Measurements from ENCODE around the gene CCL25. TPM values are rescaled to one million over a fixed set of nuclear protein-coding genes. Genes with fewer than 3 reads are reported as not detected.

CCL25 gene
- total RNA-seq, 1 donor from 2014 or later: not detected

DNA sequence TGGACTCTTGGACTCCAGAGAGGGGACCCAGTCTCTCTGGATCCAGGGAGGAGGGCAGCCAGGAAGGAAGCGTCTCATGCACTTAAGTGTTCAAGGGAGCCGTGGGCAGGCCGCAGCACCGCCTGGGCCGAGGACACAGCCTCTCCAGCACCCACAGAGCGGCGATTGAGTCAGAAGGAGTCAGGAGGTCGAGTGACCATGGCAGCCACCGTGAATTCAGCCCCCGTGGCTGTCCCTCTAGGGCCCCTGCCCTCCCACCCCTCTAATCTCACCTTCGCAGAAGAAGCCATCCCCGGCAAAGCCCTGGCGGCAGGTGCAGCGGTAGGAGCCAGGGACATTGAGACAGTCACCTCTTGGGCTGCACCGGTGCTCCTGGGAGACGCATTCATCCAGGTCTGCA lies 58.8 kb downstream of the CCL25 start:
- Mint-ChIP-seq H3K27ac (no peak overlapping the region), H3K9me3 (no peaks in the 10 kb centered on the region), H3K4me1 (ENCODE audit: low read depth) (no peaks in the 10 kb centered on the region), H3K27me3 (ENCODE audit: insufficient read depth) (no peaks in the 10 kb centered on the region), H3K4me3 (no peak overlapping the region), H3K36me3 (ENCODE audit: low read depth) (no peaks in the 10 kb centered on the region)
- DNase-seq (ENCODE audit: low spot score): no peak
- intact Hi-C loops (cut with micrococcal nuclease): no loop called here

Other genes with a start within 250 kb of the CCL25 start
- gene EVI5L, start 222.5 kb upstream of the CCL25 start, total RNA-seq: 4.4 TPM in 2 replicates
- gene PRR36, start 178.4 kb upstream of the CCL25 start, total RNA-seq: 0.05 and 0.17 TPM in 2 replicates
- gene LRRC8E, start 164.2 kb upstream of the CCL25 start, total RNA-seq: not detected in 2 replicates
- gene MAP2K7, start 148.9 kb upstream of the CCL25 start, total RNA-seq: 47.6 and 51.9 TPM in 2 replicates
- 6.9 and 7.5 TPM in 2 replicates for gene TGFBR3L, start 137.9 kb upstream of the CCL25 start, total RNA-seq
- 21.3 and 22.4 TPM in 2 replicates for gene SNAPC2, start 132.4 kb upstream of the CCL25 start, total RNA-seq
- gene CTXN1, start 126.6 kb upstream of the CCL25 start, total RNA-seq: 1.9 and 2.6 TPM in 2 replicates
- gene TIMM44, start 109.1 kb upstream of the CCL25 start, total RNA-seq: 114 and 120 TPM in 2 replicates
- gene ELAVL1, start 47.1 kb upstream of the CCL25 start, total RNA-seq: 182 and 186 TPM in 2 replicates
- not detected in 2 replicates for gene FBN3, start 96.8 kb downstream of the CCL25 start, total RNA-seq
- gene CERS4, start 156.6 kb downstream of the CCL25 start, total RNA-seq: 26.4 and 29.7 TPM in 2 replicates

Measured in activated T-helper 1 cell treated with anti-CD3 and anti-CD28 coated beads, Interleukin-12 subunit alpha, Interleukin-12 subunit beta, Interleukin-2, Interleukin-4 antibody, amounts not matched to agents 30 ng/mL and 10 ng/mL and 1 ng/mL, durations not matched to agents 14 hours and 24 hours and 36 hours (primary cell).